Thyroid gland (tissue), 4 donors: Measurements from ENCODE around the gene SURF2. TPM values are rescaled to one million over a fixed set of nuclear protein-coding genes. Genes with fewer than 3 reads are reported as not detected.

ENCODE experiments used
- DNase-seq, 2 donors: peaks; one replicate each; pipeline ENCODE4 v3.0.0-alpha.2; 2019
- H3K27ac ChIP-seq, 3 donors: fragments of 200-600 bp; sonication (generic); 1 replicate in 2 of 3; 2 replicates in 1 of 3; pipeline ENCODE4 v1.5.1; 2016 to 2019; ENCODE audit warnings: mild to moderate bottlenecking in 1 of 3, moderate library complexity in 1 of 3
- H3K27me3 ChIP-seq: fragments of 200-600 bp; sonication (generic); one replicate; pipeline ENCODE4 v1.5.1; 2019
- H3K36me3 ChIP-seq, 2 donors: fragments of 200-600 bp; sonication (generic); one replicate each; pipeline ENCODE4 v1.5.1; 2016 to 2019
- H3K4me1 ChIP-seq, 2 donors: fragments of 200-600 bp; sonication (generic); one replicate each; pipeline ENCODE4 v1.5.1; 2017 to 2019
- H3K4me3 ChIP-seq, 3 donors: fragments of 200-600 bp; sonication (generic); replicated peaks in 1 of 3; 1 replicate in 2 of 3; 2 replicates in 1 of 3; pipeline ENCODE4 v1.5.1; 2016; ENCODE audit warnings: mild to moderate bottlenecking in 1 of 3
- H3K9me3 ChIP-seq: fragments of 200-600 bp; sonication (generic); one replicate; pipeline ENCODE4 v1.5.1; 2017
- POLR2A ChIP-seq, 2 donors: fragments of 450-650 bp; IDR thresholded peaks; one replicate each; pipeline ENCODE4 v1.6.1; 2017; ENCODE audit warnings: antibody characterized with exemption in 2 of 2, mild to moderate bottlenecking in 2 of 2, moderate library complexity in 1 of 2
- WGBS, 2 donors: methylation state at CpG; one replicate each; pipeline ENCODE4 v1.1.5; 2017; 5-methylcytosine and 5-hydroxymethylcytosine counted together
- intact Hi-C: fragments of 100-400 bp; cut with DNase I; formaldehyde crosslinking; loops from one replicate; pipeline ENCODE4 v1.15.1; 2023
- total RNA-seq, 4 donors: library from RNA; depleted of rRNA; stranded (reverse); fragments of >200 nt; gene quantifications; one replicate each; pipeline ENCODE4 v1.2.3, GENCODE V29; 2016
- TF ChIP-seq, protein P1 (sequence below), 6 experiments: fragments of 200-600 bp in 3 of 6; fragments of 450-650 bp in 3 of 6; sonication (generic) in 3 of 6; IDR thresholded peaks; one replicate each; pipeline ENCODE4 v1.5.1; 2016 to 2019; ENCODE audit warnings: antibody characterized with exemption in 6 of 6, mild to moderate bottlenecking in 2 of 6, inconsistent platforms in 1 of 6, moderate library complexity in 1 of 6

SURF2 gene
- total RNA-seq, 4 donors from 2014 or later, result 26.2 to 42.7 (median 31.6) TPM

DNA sequence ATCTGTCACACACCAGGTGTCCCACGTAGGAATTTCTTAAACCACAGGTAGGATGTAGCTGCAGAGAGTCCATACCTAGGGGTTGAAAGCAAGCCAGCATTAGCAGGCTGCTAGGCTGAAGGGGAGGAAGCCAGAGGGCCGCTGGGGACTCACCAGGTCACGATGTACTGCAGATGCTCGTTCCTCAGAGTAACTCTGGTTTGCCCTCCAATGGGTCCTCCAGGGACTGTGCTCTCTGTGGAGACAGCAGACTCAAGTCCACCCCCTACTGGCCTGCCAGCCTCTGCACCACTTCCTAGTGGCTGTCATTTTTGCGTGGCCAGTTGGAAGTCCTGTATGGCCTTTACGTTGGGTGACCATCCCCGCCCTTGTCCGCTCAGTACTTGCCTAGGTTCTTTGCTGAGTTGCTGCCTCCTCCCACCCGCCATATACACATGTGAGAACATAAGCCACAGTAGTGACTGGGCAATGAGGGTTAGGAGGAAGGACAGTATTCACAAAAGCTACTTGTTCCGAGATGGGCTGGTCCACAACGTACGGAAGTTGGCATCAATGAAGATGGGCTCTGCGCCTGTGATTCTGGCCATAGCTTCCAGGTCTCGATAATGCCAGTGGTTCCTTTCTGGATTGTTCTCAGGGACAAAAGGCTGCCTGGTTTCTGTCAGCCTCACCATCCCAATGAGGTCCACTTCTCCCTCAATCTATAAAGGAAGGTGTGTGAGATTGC lies 4.3 kb upstream of the SURF2 start:
- intact Hi-C loops, result loop anchor here (10.0 kb wide), 2 partner anchors 133 to 317 kb away; partner anchors contain the start of gene GTF3C5
- no peaks in the 10 kb centered on the region for H3K9me3 ChIP-seq
- DNase-seq, result no peak
- TF ChIP-seq, protein P1, sequence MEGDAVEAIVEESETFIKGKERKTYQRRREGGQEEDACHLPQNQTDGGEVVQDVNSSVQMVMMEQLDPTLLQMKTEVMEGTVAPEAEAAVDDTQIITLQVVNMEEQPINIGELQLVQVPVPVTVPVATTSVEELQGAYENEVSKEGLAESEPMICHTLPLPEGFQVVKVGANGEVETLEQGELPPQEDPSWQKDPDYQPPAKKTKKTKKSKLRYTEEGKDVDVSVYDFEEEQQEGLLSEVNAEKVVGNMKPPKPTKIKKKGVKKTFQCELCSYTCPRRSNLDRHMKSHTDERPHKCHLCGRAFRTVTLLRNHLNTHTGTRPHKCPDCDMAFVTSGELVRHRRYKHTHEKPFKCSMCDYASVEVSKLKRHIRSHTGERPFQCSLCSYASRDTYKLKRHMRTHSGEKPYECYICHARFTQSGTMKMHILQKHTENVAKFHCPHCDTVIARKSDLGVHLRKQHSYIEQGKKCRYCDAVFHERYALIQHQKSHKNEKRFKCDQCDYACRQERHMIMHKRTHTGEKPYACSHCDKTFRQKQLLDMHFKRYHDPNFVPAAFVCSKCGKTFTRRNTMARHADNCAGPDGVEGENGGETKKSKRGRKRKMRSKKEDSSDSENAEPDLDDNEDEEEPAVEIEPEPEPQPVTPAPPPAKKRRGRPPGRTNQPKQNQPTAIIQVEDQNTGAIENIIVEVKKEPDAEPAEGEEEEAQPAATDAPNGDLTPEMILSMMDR (IDR thresholded peaks at IDR 0.05), result peak in 4 of 6 experiments; percentile 9 to 36 (median 32)
- no peak for TF ChIP-seq POLR2A (IDR thresholded peaks at IDR 0.05)
- peaks cover 29 to 32% of the 10 kb centered on the region in 2 donors for H3K36me3 ChIP-seq
- peaks cover 19 to 25% of the 10 kb centered on the region in 2 donors for H3K4me1 ChIP-seq
- H3K4me3 ChIP-seq, result no peak overlapping the region
- no peak overlapping the region for H3K27ac ChIP-seq
- WGBS, 2 donors, result 78 to 80% methylated on average over 14 of the region's 14 CpGs
- H3K27me3 ChIP-seq, result no peaks in the 10 kb centered on the region

DNA sequence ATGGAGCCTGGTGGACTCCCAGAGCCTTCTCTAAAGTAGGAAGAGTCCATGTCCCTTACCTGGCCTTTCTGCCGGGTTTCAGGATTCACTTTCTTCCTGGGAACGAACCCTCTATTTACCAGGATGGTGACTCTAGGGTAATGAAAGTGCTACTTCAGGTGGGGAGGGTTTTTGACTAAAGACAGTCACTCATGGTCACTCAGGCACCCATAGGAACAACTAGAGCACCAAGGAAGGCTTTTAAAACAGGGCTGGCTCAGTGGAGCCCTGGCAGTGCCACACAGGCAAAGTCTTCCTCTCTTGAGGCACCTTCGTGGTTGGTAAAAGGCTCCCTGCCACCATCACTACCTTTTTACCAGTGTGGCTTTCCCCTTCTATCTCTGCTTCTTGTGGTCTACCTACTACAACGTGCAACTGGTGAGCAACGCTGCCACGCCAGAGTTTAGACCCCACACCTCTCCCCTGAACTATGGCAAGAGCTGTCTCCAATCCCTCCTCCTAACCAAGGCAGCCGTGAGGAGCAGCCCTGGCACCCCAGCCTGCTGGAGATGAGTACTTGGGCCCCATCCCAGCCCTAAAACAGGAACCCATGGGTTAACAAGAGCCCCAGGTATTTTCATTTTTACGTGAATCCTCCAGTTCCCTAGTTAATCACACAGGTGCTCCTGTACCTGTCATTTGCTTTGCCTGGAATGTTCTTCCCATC lies 3.6 kb upstream of the SURF2 start:
- H3K4me1 ChIP-seq, result peaks cover 25 to 32% of the 10 kb centered on the region in 2 donors
- intact Hi-C loops, result loop anchor here (10.0 kb wide), 2 partner anchors 132 to 318 kb away; partner anchors contain the start of gene GTF3C5
- peaks cover 29 to 32% of the 10 kb centered on the region in 2 donors for H3K36me3 ChIP-seq
- 78 to 83% methylated on average over 8 of the region's 8 CpGs for WGBS, 2 donors
- H3K27ac ChIP-seq, result no peak overlapping the region
- H3K9me3 ChIP-seq, result no peaks in the 10 kb centered on the region
- TF ChIP-seq, protein P1 (IDR thresholded peaks at IDR 0.05), result no peak
- no peak for TF ChIP-seq POLR2A (IDR thresholded peaks at IDR 0.05)
- no peak overlapping the region for H3K4me3 ChIP-seq
- no peak for DNase-seq
- no peaks in the 10 kb centered on the region for H3K27me3 ChIP-seq

DNA sequence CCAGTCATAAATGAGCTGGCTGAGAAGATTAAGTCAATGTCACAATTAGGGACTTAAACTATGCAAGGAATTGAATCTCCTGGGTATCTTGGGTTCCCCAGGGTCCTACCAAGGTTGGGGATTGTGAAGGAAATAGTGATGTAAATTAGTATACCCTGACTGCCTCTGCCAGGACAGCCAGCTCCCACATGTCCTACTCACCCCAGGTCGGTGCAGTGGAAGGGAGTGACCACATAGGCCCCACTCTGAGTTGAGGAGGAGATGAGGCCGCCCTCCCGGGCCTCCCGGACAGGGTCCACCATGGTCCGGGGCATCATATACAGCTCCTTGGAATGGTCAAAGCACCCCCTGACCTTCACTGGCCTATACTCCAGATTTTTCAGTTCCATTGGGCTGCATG lies 2.8 kb upstream of the SURF2 start:
- WGBS, 2 donors, result 76 to 90% methylated on average over 2 to 5 of the region's 5 CpGs

DNA sequence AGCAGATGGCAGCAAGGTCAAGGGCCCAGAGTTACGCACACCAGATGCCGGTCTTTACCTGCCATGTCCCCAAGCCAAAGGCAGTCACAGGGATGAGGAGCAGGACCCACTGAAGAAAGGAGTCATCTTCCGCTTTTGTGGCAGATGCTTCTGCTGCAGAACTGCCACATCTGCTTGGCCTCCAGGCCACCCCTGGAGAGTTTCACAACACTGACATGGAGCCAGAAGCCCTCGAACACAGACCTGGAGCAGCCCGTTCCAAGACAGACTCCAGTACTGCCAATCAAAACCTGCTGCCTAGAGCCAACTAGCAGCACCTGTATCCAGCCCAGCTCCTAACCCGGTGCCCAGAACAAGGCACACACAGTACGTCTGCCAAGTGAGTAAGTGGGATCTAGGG lies 1.6 kb upstream of the SURF2 start:
- Histone ChIP-seq H3K4me1 (peaks cover 17 to 25% of the 10 kb centered on the region in 2 donors), H3K4me3 (no peak overlapping the region), H3K27ac (no peak overlapping the region), H3K9me3 (no peaks in the 10 kb centered on the region), H3K27me3 (no peaks in the 10 kb centered on the region), H3K36me3 (peaks cover 25 to 28% of the 10 kb centered on the region in 2 donors)
- DNase-seq, result no peak
- TF ChIP-seq, protein P1 (IDR thresholded peaks at IDR 0.05), result no peak
- no peak for TF ChIP-seq POLR2A (IDR thresholded peaks at IDR 0.05)
- WGBS, 2 donors, result 90 to 93% methylated on average over 2 to 7 of the region's 7 CpGs
- intact Hi-C loops, result loop anchor here (10.0 kb wide), 2 partner anchors 130 to 320 kb away; partner anchors contain the start of gene GTF3C5

More for the DNA sequence above, 2.8 kb upstream of the SURF2 start:
- Histone ChIP-seq H3K27me3 (no peaks in the 10 kb centered on the region), H3K4me1 (peaks cover 25 to 36% of the 10 kb centered on the region in 2 donors), H3K36me3 (peaks cover 29 to 32% of the 10 kb centered on the region in 2 donors), H3K9me3 (no peaks in the 10 kb centered on the region), H3K4me3 (no peak overlapping the region), H3K27ac (no peak overlapping the region)
- TF ChIP-seq, protein P1 (IDR thresholded peaks at IDR 0.05), result no peak
- TF ChIP-seq POLR2A (IDR thresholded peaks at IDR 0.05), result no peak
- no peak for DNase-seq
- intact Hi-C loops, result loop anchor here (10.0 kb wide), 2 partner anchors 131 to 319 kb away; partner anchors contain the start of gene GTF3C5
